ENCODE data around the gene HLA-DRA.

DNA sequence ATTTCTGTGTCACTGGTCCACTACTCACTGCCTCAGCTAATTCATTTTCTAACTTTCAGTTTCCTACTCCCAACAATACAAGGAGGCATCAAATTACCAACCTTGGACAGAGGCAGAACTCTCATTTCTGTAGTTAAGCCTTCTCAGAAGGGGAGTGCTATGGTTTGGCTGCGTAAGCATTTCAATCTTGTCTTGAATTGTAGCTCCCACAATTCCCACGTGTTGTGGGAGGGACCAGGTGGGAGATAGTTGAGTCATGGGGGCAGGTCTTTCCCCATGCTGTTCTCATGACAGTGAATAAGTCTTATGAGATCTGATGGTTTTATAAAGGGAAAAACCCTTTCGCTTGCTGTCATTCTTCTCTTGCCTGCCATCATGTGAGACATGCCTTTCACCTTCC lies 22.9 kb downstream of the HLA-DRA start:
- TF ChIP-seq MXI1 (IDR thresholded peaks at IDR 0.05; ENCODE audit: borderline replicate concordance, low read depth, low read length) (no peak), CTCF (conservative IDR thresholded peaks at IDR 0.05; ENCODE audit: low read depth, low read length) (no peak), RFX5 (IDR thresholded peaks at IDR 0.05; ENCODE audit: low read depth, low read length) (no peak)
